Posterior cingulate gyrus (tissue), 11 donors: ENCODE measurements around the gene RASA3.
"Not testable (repeated sequence)": the region's sequence is repeated elsewhere in the genome, so short reads cannot be mapped to it uniquely, and the experiment has no call there.

Experiments
- DNase-seq, 10 donors: peaks; one replicate each; pipeline versions ENCODE4 v3.0.0 to v3.0.0-alpha.2; 2020 to 2021; ENCODE audit warnings: mixed read lengths in 3 of 10
- intact Hi-C: fragments of 100-400 bp; cut with DNase I; formaldehyde crosslinking; loops from one replicate; pipeline ENCODE4 v1.15.1; 2023

RASA3 gene

GRCh38 chr13:113992276-113993005, 140.0 kb downstream of the RASA3 start:
- intact Hi-C loops: no loop called here
- DNase-seq: peak in 2 of 10 donors; percentile 38 to 69

GRCh38 chr13:113991676-113992179, 140.7 kb downstream of the RASA3 start:
- peak in 2 of 10 donors; percentile 7 to 8 for DNase-seq
- intact Hi-C loops: no loop called here

- intact Hi-C loops: no loop called here
- peak in 5 of 10 donors; percentile 18 to 69 (median 59) for DNase-seq
Measured at GRCh38 chr13:113991191-113991669, 141.2 kb downstream of the RASA3 start.

DNA sequence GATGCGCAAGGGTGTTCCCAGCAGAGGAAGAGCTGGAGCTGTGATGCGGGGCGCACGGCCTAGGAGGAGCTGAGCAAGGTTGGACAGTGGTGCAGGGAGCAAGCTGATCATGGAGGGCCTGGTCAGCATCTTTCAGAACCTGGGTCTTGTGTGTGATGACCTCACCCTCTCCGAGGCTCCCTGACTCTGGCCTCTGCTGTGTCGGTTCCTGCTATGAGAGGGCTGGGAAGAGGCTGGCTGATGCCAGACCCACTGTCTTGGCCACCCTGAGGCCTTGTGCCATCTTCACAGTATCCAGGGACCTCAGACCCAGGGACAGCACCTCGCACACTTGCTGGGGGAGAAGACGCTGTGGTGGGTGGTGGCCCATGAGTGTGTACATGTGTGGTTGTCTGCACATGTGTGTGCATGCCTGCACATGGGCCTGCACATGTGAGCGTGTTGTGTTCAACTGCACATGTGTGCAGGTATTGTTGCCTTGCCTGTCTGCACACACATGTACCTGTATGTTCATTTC, 142.0 kb downstream of the RASA3 start:
- intact Hi-C loops: no loop called here
- DNase-seq: peak in 4 of 10 donors; percentile 4 to 57 (median 16)

GRCh38 chr13:113989585-113990300, 142.7 kb downstream of the RASA3 start:
- intact Hi-C loops: no loop called here
- peak in 2 of 10 donors; percentile 3 to 76 for DNase-seq

DNA sequence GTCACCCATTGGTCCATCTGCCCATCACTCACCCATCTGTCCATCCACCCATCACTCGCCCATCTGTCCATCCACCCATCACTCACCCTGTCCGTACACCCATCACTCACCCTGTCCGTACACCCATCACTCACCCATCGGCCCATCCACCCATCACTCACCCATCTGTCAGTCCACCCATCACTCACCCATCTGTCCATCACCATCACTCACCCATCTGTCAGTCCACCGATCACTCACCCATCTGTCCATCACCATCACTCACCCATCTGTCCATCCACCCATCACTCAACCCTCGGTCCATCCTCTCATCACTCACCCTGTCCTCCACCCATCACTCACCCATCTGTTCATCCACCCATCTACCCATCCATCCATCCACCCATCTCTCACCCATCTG, 143.6 kb downstream of the RASA3 start:
- DNase-seq: peak in 1 of 10 donors; percentile 27
- intact Hi-C loops: not testable (repeated sequence)

- intact Hi-C loops: no loop called here
- peak in 5 of 10 donors; percentile 7 to 73 (median 58) for DNase-seq
Measured at GRCh38 chr13:113982296-113982661, 150.1 kb downstream of the RASA3 start.

- peak in 3 of 10 donors; percentile 4 to 70 (median 45) for DNase-seq
- intact Hi-C loops: no loop called here
Measured at GRCh38 chr13:113981611-113982295, 150.7 kb downstream of the RASA3 start.

GRCh38 chr13:113981194-113981605, 151.2 kb downstream of the RASA3 start:
- intact Hi-C loops: no loop called here
- peak in 3 of 10 donors; percentile 63 to 83 (median 72) for DNase-seq

DNA sequence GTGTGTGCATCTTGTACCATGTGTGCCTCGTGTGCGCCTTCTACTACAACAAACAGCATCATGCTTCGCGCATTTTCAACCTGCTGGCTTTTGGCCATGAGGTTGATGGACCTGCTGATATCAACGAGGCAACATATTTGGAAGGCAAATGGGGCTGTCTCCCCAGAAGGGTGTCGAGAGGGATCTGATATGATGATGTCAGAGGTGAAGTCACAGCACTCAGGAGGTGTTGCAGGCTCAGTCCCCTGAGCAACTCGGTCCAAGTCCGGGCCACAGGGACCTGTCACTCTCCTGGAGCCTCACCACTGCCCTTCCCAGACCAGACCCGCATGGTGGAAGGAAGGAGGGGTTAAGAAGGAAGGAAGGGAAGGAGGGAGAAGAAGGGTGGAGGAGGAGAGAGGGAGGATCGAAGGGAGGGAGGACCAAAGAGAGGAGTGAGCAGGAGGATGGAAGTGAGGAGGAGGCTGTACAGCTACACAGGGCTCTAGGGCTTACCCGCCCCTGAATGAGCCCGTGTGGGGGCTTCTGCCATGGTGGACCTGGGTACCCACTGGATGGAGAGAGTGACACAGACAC, 151.8 kb downstream of the RASA3 start:
- intact Hi-C loops: no loop called here
- peak in 3 of 10 donors; percentile 34 to 53 (median 47) for DNase-seq

- peak in 3 of 10 donors; percentile 8 to 77 (median 74) for DNase-seq
Measured at GRCh38 chr13:113979791-113980471, 152.5 kb downstream of the RASA3 start.

GRCh38 chr13:113978741-113979481, 153.5 kb downstream of the RASA3 start:
- peak in 3 of 10 donors; percentile 58 to 82 (median 66) for DNase-seq
- intact Hi-C loops: no loop called here

More at GRCh38 chr13:113979791-113980471, 152.5 kb downstream of the RASA3 start:
- intact Hi-C loops: no loop called here

- DNase-seq: peak in 4 of 10 donors; percentile 17 to 51 (median 33)
- intact Hi-C loops: no loop called here
Measured at GRCh38 chr13:113977976-113978375, 154.4 kb downstream of the RASA3 start.

DNA sequence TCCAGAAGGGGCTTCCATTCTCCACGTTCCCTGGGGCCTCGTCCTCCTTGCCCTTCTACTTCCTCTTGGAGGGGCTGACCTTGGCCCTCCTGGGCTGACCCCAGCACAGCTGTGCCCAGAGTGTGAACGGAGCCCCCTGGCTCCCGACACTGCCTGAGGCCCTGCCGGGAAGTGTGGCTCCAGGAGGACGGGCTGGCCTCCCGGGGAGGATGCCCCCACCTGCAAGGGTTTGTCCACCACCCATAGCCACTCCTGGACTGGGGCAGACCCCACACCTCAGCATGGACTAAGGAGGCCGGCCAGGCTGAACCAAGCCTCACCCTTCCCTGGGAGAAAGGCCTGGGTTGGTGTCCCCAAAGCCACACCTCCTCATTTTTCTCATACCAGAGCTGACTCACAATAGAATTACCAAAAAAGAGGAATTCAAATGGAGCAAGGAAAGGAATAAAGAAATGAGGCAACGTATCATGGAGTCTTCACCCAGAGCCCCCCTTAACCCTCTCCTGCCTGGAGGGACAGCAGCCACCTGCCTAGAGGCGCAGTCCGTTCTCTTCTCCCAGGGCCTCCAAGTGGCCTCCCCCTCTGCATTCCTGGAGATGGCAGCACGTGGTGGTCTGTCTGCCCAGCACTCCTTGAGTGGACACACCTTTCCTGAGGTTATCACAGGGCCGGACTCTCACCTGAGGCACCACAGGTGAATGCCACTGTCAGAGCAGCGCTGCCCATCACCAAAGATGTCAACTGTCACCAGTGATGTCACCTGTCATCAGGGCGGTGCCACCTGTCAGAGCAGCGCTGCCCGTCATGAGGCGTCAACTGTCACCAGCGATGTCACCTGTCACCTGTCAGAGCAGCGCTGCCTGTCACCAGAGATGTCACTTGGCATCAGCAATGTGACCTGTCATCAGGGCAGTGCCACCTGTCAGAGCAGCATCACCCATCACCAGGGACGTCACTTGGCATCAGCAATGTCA, 155.4 kb downstream of the RASA3 start:
- DNase-seq: peak in 4 of 10 donors; percentile 24 to 80 (median 52)

DNA sequence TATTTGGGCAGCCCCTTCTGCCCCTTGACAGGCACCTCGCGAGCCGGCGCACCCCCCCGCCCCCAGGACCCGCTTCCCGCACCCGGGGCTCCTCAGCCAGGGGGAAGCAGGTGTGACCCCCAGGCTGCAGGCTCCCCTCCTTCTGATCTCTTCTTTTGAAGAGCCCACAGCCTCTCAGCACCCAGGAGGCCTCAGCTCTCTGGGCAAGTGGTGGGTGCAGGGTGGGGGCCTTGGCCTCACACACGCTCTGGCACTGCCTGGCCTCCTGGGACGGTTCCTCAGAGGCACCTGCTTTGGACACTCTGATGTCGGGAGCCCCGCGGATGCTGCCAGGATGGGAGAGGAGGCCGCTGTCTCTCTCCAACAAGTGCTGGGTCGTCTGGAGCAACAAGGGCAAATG, 157.0 kb downstream of the RASA3 start:
- intact Hi-C loops: no loop called here
- peak in 3 of 10 donors; percentile 12 to 59 (median 52) for DNase-seq

More for the DNA sequence above, 155.4 kb downstream of the RASA3 start:
- intact Hi-C loops: no loop called here

DNA sequence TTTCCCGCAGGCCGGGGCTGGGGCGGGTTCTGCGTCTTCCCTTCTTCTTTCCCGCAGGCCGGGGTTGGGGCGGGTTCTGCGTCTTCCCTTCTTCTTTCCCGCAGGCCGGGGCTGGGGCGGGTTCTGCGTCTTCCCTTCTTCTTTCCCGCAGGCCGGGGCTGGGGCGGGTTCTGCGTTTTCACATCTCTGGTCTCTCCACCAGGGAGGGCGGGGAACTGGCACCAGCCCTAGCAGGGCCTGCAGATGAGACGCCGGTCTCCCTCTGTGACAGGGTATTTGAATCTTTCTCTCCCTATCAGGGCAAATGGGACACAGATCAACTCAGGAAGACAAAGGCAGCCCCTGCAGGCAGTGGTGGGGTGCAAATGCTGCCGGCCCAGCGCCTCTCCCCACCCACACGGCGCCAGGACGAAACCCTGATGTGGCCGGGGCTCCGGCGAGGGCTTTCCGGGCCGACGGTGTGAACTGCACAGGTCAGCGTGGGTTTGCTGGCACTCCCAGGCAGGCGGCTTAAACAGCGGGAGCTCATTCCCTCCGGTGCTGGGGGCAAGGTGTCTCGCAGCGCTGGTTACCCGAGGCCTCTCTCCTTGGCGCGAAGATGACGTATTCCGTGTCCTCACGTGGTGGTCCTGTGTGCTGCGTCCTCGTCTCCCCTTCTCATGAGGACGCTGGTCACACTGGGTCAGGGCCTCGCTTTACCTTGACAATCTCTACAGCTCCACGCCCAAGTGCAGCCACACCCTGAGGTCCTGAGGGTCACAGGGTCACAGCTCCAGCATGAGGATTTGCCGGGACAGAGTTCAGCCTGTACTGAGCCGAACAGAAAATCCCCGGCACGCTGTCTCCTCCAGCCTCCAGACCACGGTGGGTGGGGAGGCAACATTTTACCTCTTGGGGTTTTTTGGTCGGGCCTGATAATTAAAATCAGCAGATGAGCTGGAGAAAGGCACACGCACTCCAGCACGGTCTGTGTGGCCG, 157.8 kb downstream of the RASA3 start:
- DNase-seq: peak in 3 of 10 donors; percentile 64 to 76 (median 72)
- intact Hi-C loops: no loop called here
